NCI-H146 treated with DMSO at 0.1 percent for 48 hours (cell line): ENCODE measurements around the gene CXCR3.
"Not testable (repeated sequence)": the region's sequence is repeated elsewhere in the genome, so short reads cannot be mapped to it uniquely, and the experiment has no call there.

Experiments
- DNase-seq: peaks from one replicate; lab custom pipeline; 2025; ENCODE audit not compliant: unreplicated experiment; lab: John Stamatoyannopoulos, UW

Gene CXCR3

DNA sequence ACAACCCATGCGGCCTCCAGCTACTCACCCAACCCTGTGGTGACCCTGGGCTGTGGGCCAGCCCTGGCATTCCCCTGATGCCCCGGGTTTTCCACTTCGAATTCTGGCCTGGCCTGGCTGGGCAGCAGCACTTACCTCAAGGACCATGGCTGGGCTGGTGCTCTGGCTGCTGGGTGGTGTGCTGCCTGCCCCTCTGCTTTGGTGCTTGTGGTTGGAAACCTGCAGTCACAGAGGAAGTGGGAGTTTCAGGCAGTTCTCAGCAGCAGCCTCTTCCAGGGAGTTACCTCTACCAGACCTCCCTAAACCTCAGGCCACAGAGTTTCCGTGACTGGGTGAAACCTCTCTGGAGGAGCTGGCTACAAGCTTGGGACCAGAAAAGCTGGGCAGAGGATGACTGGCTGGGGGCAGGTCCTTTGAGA is at the start of gene CXCR3:
Gene CXCR3, minus strand, starts transcription at position 209 of the 419 bp plus-strand sequence. Its CDS starts 62 bp downstream, at position 147.
- DNase-seq = no peak

GRCh38 chrX:71667328-71668247 is 49.3 kb upstream of the CXCR3 start, which contains the start of gene LOC101059915:
Gene LOC101059915, plus strand, starts transcription at chrX:71667546.
- no peak for DNase-seq

DNA sequence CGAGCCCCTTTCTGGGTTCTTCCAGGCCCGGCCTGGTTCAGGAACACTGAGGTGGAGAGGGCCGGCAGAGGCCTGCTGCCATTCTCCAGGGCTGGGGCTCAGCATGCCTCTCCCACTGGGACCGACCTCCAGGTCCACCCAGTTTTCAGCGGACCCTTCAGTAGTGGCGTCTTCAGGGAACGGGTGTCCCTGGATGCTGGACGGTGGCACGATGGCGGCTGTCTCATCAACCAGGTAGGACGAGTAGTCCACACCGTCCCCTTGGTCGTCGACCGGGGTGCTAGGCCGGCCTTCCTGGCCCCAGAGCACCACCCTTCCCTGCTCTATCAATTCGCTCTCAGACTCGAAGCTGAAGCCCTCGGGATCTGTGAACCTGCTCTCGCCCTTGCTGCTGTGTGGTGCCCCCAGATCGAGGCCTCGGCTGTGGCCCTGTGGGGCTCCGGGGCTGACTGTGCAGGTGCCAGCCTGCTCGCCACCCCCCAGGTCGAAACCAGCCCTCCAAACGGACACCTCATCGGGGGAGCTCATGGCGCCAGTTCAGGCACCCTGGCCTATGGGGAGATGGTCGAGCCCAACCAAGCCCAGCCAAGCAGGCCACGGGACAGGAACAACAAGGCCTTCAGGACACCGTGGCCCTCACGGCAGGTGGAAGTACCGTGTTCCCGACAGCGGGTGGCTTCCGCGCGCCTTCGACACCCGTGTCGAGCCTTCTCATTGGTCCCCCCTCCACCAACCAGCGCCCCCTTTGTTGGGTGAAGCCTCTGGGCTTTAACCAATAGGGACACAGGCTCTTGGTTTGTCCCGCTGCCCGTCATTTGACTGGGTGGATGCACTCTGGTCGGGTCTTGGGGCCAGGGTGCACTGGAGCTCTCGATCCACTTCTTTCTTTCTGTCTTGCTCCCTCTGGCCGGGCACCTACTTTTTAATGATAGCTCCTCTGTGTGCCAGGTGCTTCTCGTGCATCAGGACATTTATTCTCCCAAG is 48.2 kb upstream of the CXCR3 start:
- DNase-seq = no peak

GRCh38 chrX:71665747-71666146 is 47.4 kb upstream of the CXCR3 start:
- no peak for DNase-seq

DNA sequence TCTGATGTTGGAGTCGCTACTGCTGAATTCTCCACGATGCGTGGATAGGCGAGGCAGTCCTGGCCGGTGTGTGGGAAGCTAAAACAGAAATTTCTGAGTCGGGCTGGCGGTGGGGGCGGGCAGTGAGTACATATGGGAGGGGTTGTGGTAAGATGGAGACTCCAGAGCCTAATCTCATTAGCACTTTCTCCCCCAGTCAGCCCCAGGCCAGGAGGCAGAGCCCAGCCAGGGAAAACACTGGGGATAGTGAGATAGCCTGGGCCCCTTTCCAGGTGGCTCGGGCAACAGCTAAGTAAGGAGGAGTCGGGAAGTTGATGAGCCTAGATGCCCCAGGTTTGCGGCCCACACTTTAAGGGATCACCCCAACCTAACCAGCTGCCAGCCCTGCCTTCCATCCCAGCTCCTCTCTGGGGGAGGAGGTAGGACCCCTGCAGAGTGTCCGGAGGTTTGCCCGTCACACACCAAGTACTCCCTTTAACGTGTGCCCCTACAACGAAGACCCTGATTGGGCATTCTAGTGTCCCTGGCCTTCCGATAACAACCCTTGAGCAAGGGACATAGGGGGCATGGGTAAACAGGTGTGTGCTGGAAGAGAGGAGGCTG is 46.7 kb upstream of the CXCR3 start:
- no peak for DNase-seq

DNA sequence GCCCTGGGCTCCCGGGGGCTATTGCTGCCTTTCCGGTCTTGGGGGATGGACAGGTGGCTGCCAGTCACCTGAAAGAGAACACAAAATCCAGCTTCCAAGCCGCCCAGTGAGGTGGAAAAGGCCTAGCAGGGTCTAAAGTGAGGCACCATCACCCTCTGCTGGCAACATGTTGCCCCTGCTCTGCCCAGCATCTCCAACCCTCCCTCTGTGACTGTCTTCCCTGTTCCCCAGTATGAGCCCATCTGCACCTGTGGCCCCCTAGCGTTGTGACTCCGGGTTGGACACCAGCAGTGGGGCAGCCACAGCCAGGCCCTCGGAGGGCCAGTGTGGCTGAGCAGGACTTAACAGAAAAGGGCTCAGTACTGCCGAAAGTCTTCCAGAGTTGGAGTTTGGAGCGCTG is 45.9 kb upstream of the CXCR3 start:
- DNase-seq = not testable (repeated sequence)

DNA sequence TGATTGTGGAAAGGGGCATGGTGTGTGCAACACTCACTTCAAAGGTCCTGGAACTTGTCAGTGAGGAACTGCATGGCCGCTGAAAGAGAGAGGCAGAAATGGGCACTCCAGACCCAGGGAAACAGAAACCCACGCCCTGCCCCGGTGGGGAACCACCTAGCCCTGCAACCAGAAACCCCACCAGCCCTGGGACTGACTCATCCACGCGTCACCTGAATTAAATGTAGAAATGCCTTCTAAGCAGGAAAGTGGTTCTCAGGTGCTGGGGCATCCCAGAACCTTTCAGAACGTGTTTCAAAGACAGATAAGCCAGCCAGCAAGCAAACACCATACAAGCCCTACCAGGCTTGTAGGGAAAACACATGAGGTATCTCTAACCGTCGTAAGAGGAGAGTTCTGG is 44.9 kb upstream of the CXCR3 start:
- DNase-seq = not testable (repeated sequence)

DNA sequence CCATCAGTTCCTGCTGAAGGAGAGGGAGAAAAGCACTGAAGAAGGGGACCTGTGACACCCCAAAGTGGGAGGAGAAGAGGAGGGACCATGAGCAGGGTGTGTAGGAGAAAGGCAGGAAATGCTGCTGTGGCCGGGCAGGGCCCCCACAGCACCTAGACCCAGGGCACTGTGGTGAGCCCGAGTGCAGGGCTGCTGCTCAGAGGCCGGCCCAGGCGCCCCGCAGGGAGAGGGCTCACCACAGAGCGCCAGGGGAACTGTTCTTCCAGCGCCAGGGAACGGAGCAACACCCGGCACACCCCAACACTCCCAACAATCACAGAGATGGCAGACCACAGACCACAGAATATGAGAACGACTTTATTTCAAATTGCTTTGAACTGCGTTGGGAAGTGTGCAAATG is 44.3 kb upstream of the CXCR3 start:
- not testable (repeated sequence) for DNase-seq

GRCh38 chrX:71661919-71662318 is 43.6 kb upstream of the CXCR3 start:
- DNase-seq = no peak

DNA sequence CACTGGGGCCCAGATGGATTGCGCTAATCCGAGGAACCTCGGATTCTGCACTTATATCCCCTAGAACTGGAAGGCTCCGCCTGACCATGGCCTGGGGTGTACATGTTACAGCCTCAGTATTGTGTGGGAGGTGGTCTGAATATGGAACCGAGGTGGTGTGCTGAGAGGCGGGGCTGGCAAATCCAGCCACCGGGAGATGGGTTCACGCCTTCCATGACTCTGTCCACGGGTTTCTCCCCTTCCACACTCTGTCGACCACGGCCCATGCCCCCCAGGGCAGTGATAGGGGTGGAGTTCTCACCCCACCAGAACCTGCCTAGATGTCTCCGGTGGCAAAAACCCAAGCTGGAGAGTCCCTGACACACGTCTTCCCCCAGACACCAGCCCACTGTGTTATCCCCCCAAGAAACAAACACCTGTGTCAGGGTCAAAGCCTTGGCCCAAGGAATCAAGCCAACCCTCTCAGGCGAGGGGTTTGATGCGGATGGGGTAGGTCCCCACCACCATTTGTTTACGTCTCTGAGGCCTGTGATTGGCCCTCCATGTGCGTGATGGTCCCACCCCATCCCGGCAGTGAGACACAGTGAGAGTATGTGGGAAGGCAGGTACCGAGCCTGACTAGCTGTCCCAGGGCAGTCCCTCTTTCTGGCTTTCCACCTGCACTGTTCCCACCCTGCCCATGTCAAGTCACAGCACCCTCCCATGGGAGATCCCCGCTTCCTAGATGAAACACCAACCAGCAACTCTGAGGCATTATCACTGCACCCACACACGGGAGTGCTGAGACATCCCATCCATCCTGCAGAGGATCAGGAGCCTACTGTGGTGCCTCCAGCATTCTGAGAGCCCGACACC is 42.5 kb upstream of the CXCR3 start:
- no peak for DNase-seq

GRCh38 chrX:71659959-71660358 is 41.6 kb upstream of the CXCR3 start:
- DNase-seq = no peak

DNA sequence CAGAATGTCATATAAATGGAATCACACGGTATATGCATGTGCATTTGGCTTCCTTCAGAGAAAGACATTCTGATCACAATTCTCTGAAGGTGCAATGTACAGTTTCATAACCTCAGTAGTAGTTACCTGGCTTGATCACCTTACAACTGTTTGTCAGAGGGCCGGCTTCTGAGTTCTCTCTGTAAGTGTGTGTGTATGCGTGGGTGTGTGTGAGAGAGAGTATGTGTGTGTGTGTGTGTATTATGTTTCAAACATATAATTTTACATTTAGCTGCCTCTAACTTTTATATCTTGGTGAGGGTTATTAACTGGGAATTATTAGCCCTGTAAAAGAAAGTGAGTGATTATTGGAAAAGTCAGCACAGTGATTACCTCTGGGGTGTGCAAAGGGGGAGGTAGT is 41.0 kb upstream of the CXCR3 start:
- no peak for DNase-seq

DNA sequence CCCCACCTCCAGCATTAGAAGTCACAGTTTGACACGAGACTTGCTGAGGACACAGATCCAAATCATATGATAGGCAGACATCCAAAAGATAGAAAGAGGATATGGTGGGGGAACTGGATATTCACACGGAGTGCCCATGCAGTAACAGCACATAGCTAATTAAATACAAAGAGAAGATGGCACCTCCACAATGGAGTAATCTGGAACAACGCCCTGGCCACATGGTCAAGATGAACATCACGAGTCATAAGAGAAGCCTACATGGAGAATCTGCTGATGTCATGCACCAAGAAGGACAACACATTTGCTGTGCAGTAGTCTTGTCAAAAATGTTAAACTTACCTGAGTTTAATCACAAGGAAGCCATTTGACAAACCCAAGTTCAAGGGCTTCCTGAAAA is 39.0 kb upstream of the CXCR3 start:
- no peak for DNase-seq

- no peak for DNase-seq
Observed at GRCh38 chrX:71653344-71653743, 35.0 kb upstream of the CXCR3 start.

GRCh38 chrX:71652405-71652804 is 34.1 kb upstream of the CXCR3 start:
- no peak for DNase-seq

- DNase-seq = no peak
Observed at GRCh38 chrX:71650333-71650969, 32.1 kb upstream of the CXCR3 start.

- DNase-seq = not testable (repeated sequence)
Observed at GRCh38 chrX:71644406-71644805, 26.1 kb upstream of the CXCR3 start.

- no peak for DNase-seq
Observed at GRCh38 chrX:71640002-71640401, 21.7 kb upstream of the CXCR3 start.

GRCh38 chrX:71638409-71638808 is 20.1 kb upstream of the CXCR3 start:
- DNase-seq = no peak

DNA sequence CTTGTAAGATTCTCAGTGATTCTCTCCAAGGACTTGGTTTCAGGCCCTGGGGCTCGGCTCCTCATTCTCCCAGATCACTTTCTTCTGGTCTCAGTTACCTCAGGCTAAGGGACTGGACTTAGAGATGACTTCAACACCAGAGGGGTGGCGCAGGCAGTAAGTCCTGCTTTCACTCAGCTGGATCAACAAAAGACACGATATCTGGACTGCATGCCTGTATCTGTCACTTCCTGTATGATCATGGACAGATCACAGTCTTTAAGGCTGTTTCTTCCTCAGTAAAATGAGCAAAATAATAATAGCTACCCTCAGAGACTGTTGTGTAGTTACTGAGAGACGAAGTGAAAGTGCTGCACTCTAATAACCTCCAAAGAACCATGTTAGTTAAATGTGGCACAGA is 19.5 kb upstream of the CXCR3 start:
- no peak for DNase-seq
